ENCODE results near the gene CDH26. TPM values are rescaled to one million over a fixed set of nuclear protein-coding genes. Genes with fewer than 3 reads are reported as not detected.

CDH26 gene
- polyA plus RNA-seq, 3 donors: 1.3 to 3.0 (median 2.0) TPM

- Histone ChIP-seq H3K9me3 (replicated peaks in 1 of 2; ENCODE audit: control insufficient read depth in 1 of 2, insufficient read depth in 1 of 2, low read length in 2 of 2) (no peaks in the 10 kb centered on the region), H3K27me3 (ENCODE audit: control insufficient read depth in 2 of 2, insufficient read depth in 2 of 2, low read length in 2 of 2) (no peaks in the 10 kb centered on the region), H3K4me1 (ENCODE audit: control insufficient read depth in 1 of 2, insufficient read depth in 2 of 2, low read length in 2 of 2) (peaks cover 59 to 75% of the 10 kb centered on the region in 2 donors), H3K9ac (ENCODE audit: insufficient read depth, low read length, poor library complexity, severe bottlenecking) (peak overlapping the region; percentile 24), H4K20me1 (ENCODE audit: insufficient read depth, low read length) (peaks cover 43% of the 10 kb centered on the region), H3K36me3 (replicated peaks in 1 of 2; ENCODE audit: control insufficient read depth in 1 of 2, insufficient read depth in 2 of 2, low read length in 2 of 2) (peaks cover 0 to 13% of the 10 kb centered on the region in 2 donors), H3K79me2 (ENCODE audit: insufficient read depth, low read length) (peaks cover 69% of the 10 kb centered on the region), H2AFZ (ENCODE audit: insufficient read depth, low read depth, low read length, poor library complexity, severe bottlenecking) (peak overlapping the region; percentile 17), H3K4me2 (replicated peaks; ENCODE audit: extremely low read depth, low read length, poor library complexity, severe bottlenecking) (peak overlapping the region; percentile 85), H3K4me3 (replicated peaks in 1 of 3; ENCODE audit: low read depth in 2 of 3, low read length in 3 of 3) (peak overlapping the region in 1 of 3 experiments; percentile 95), H3K27ac (ENCODE audit: low read depth in 1 of 2, low read length in 2 of 2) (peak overlapping the region in 1 of 2 donors; percentile 97)
- intact Hi-C loops (cut with micrococcal nuclease): no loop called here
- peak in 2 of 3 donors; percentile 12 to 42 for DNase-seq
- peak overlapping the region in 6 of 7 donors; percentile 12 to 84 (median 78) for H3K27ac Mint-ChIP-seq
- peak overlapping the region in 1 of 2 donors; percentile 82 for H3K4me3 Mint-ChIP-seq
- peaks cover 0 to 2% (median 2%) of the 10 kb centered on the region in 3 donors for H3K27me3 Mint-ChIP-seq (ENCODE audit: low read depth in 3 of 3)
- H3K4me1 Mint-ChIP-seq: peaks cover 58% of the 10 kb centered on the region
- WGBS (ENCODE audit: insufficient coverage): no CpG with 5 or more reads among the region's 3 CpGs
- TF ChIP-seq CTCF (IDR thresholded peaks at IDR 0.05): no peak
- H3K9me3 Mint-ChIP-seq: peaks cover 0 to 6% (median 1%) of the 10 kb centered on the region in 7 donors
- peaks cover 13% of the 10 kb centered on the region in 2 donors for H3K36me3 Mint-ChIP-seq
Measured at GRCh38 chr20:59937150-59937549, 21.1 kb upstream of the CDH26 start.

- H3K79me2 ChIP-seq (ENCODE audit: insufficient read depth, low read length): peaks cover 80% of the 10 kb centered on the region
- Mint-ChIP-seq H3K27ac (peak overlapping the region; percentile 66 to 90 (median 81)), H3K4me1 (peaks cover 59% of the 10 kb centered on the region), H3K27me3 (ENCODE audit: low read depth in 3 of 3) (peaks cover 0 to 2% (median 0%) of the 10 kb centered on the region in 3 donors), H3K36me3 (peaks cover 20% of the 10 kb centered on the region in 2 donors), H3K4me3 (peak overlapping the region; percentile 78 to 90), H3K9me3 (peaks cover 0 to 2% (median 0%) of the 10 kb centered on the region in 7 donors)
- peaks cover 61 to 74% of the 10 kb centered on the region in 2 donors for H3K4me1 ChIP-seq (ENCODE audit: control insufficient read depth in 1 of 2, insufficient read depth in 2 of 2, low read length in 2 of 2)
- no peaks in the 10 kb centered on the region for H3K27me3 ChIP-seq (ENCODE audit: control insufficient read depth in 2 of 2, insufficient read depth in 2 of 2, low read length in 2 of 2)
- H3K27ac ChIP-seq (ENCODE audit: low read depth in 1 of 2, low read length in 2 of 2): peak overlapping the region in 1 of 2 donors; percentile 97
- H4K20me1 ChIP-seq (ENCODE audit: insufficient read depth, low read length): peaks cover 46% of the 10 kb centered on the region
- no peak for TF ChIP-seq CTCF (IDR thresholded peaks at IDR 0.05)
- peak overlapping the region; percentile 85 for H3K4me2 ChIP-seq (replicated peaks; ENCODE audit: extremely low read depth, low read length, poor library complexity, severe bottlenecking)
- no peak overlapping the region for H3K9ac ChIP-seq (ENCODE audit: insufficient read depth, low read length, poor library complexity, severe bottlenecking)
- H3K36me3 ChIP-seq (replicated peaks in 1 of 2; ENCODE audit: control insufficient read depth in 1 of 2, insufficient read depth in 2 of 2, low read length in 2 of 2): peaks cover 10 to 24% of the 10 kb centered on the region in 2 donors
- H2AFZ ChIP-seq (ENCODE audit: insufficient read depth, low read depth, low read length, poor library complexity, severe bottlenecking): no peak overlapping the region
- H3K4me3 ChIP-seq (replicated peaks in 1 of 3; ENCODE audit: low read depth in 2 of 3, low read length in 3 of 3): peak overlapping the region in 2 of 3 experiments; percentile 13 to 95
- intact Hi-C loops (cut with micrococcal nuclease): no loop called here
- DNase-seq: no peak
- 100% methylated on average over 3 of the region's 4 CpGs for WGBS (ENCODE audit: insufficient coverage)
- no peaks in the 10 kb centered on the region for H3K9me3 ChIP-seq (replicated peaks in 1 of 2; ENCODE audit: control insufficient read depth in 1 of 2, insufficient read depth in 1 of 2, low read length in 2 of 2)
Measured at GRCh38 chr20:59938221-59938620, 20.0 kb upstream of the CDH26 start.
